Natural killer cell (primary cell): ENCODE measurements around the gene SLC6A3. TPM values are rescaled to one million over a fixed set of nuclear protein-coding genes. Genes with fewer than 3 reads are reported as not detected.

Source experiments
- ATAC-seq, 3 donors: fragments of 150-1000 bp in 2 of 3; fragments of 200-7000 bp in 1 of 3; cut with Tn5 transposase; 1 replicate in 1 of 3; 2 replicates in 2 of 3; pipeline ENCODE4 v1.10.0; 2021; ENCODE audit warnings: mild to moderate bottlenecking in 2 of 3, moderate library complexity in 2 of 3
- DNase-seq, 2 donors: peaks; one replicate each; pipeline versions ENCODE4 v3.0.0 to v3.0.0-alpha.2; 2013 to 2021; ENCODE audit warnings: mixed read lengths in 1 of 2
- H3K27ac ChIP-seq: one replicate; pipeline ENCODE4 v1.5.1; 2013; ENCODE audit warnings: mild to moderate bottlenecking, low read length
- H3K27me3 ChIP-seq: one replicate; pipeline ENCODE4 v1.6.1; 2013; ENCODE audit warnings: low read length; ENCODE audit not compliant: control insufficient read depth, insufficient read depth
- H3K36me3 ChIP-seq: one replicate; pipeline ENCODE4 v1.6.1; 2013; ENCODE audit warnings: low read length; ENCODE audit not compliant: control insufficient read depth, insufficient read depth
- H3K4me1 ChIP-seq: one replicate; pipeline ENCODE4 v1.6.1; 2013; ENCODE audit warnings: low read length; ENCODE audit not compliant: control insufficient read depth, insufficient read depth
- H3K4me3 ChIP-seq: one replicate; pipeline ENCODE4 v1.5.1; 2013; ENCODE audit warnings: low read length
- H3K9me3 ChIP-seq: one replicate; pipeline ENCODE4 v1.6.1; 2013; ENCODE audit warnings: low read length; ENCODE audit not compliant: control insufficient read depth, insufficient read depth
- H3K27ac Mint-ChIP-seq, 2 donors: one replicate each; pipeline ENCODE4 v1.8.0; 2022; ENCODE audit warnings: mild to moderate bottlenecking in 2 of 2, mixed read lengths in 2 of 2, moderate library complexity in 1 of 2
- H3K27me3 Mint-ChIP-seq, 2 donors: one replicate each; pipeline ENCODE4 v1.8.0; 2022; ENCODE audit warnings: low read depth in 2 of 2, mixed read lengths in 2 of 2
- H3K36me3 Mint-ChIP-seq: one replicate; pipeline ENCODE4 v1.8.0; 2022; ENCODE audit warnings: mixed read lengths
- H3K4me1 Mint-ChIP-seq, 2 donors: one replicate each; pipeline ENCODE4 v1.8.0; 2022; ENCODE audit warnings: mixed read lengths in 2 of 2
- H3K4me3 Mint-ChIP-seq: one replicate; pipeline ENCODE4 v1.8.0; 2022; ENCODE audit warnings: mild to moderate bottlenecking, moderate library complexity, mixed read lengths
- H3K9me3 Mint-ChIP-seq, 2 donors: one replicate each; pipeline ENCODE4 v1.8.0; 2022; ENCODE audit warnings: mixed read lengths in 2 of 2
- CTCF ChIP-seq: fragments of 200-600 bp; IDR thresholded peaks from one replicate; pipeline ENCODE4 v1.8.0; 2022; ENCODE audit warnings: antibody characterized with exemption
- WGBS: methylation state at CpG from one replicate; pipeline ENCODE4 v1.1.7; 2013; ENCODE audit warnings: missing lambda C conversion rate; ENCODE audit not compliant: insufficient coverage; 5-methylcytosine and 5-hydroxymethylcytosine counted together
- intact Hi-C: fragments of 100-400 bp; cut with micrococcal nuclease; formaldehyde crosslinking; loops from one replicate; pipeline ENCODE4 v1.14.2; 2022
- total RNA-seq, 4 donors: library from RNA; stranded (reverse); fragments of 120-200 nt in 1 of 4; gene quantifications; one replicate each; pipeline versions ENCODE4 v1.2.3 to v1.2.4, GENCODE V29; 2013 to 2022

The SLC6A3 gene
- total RNA-seq, 3 donors from 2014 or later (not counting 1 experiment from before 2014, with no cell fraction given) = not detected

- Histone ChIP-seq H3K27me3 (no peaks in the 10 kb centered on the region), H3K27ac (peak overlapping the region; percentile 91), H3K4me3 (peak overlapping the region; percentile 62), H3K36me3 (no peaks in the 10 kb centered on the region), H3K9me3 (no peaks in the 10 kb centered on the region), H3K4me1 (peaks cover 18% of the 10 kb centered on the region)
- Mint-ChIP-seq H3K9me3 (no peaks in the 10 kb centered on the region), H3K27ac (peak overlapping the region; percentile 96 to 97), H3K4me1 (peaks cover 23 to 31% of the 10 kb centered on the region in 2 donors), H3K36me3 (no peaks in the 10 kb centered on the region), H3K4me3 (peak overlapping the region; percentile 99), H3K27me3 (peaks cover 0 to 14% of the 10 kb centered on the region in 2 donors)
- WGBS = 1% methylated on average over 36 of the region's 36 CpGs
- TF ChIP-seq CTCF = no peak
- DNase-seq = peak; percentile 65 to 92
- intact Hi-C loops = loop anchor here (2.0 kb wide), 1 partner anchor 41 kb away; the partner anchor contains the start of gene CLPTM1L
- ATAC-seq = peak; percentile 73 to 81 (median 77)
Measured at GRCh38 chr5:1386274-1386717, 58.9 kb downstream of the SLC6A3 start.

- Mint-ChIP-seq H3K36me3 (no peaks in the 10 kb centered on the region), H3K4me1 (peaks cover 23 to 34% of the 10 kb centered on the region in 2 donors), H3K27me3 (peaks cover 0 to 14% of the 10 kb centered on the region in 2 donors), H3K9me3 (no peaks in the 10 kb centered on the region), H3K27ac (peak overlapping the region; percentile 96 to 97), H3K4me3 (peak overlapping the region; percentile 99)
- 12% methylated on average over 48 of the region's 48 CpGs for WGBS
- H3K9me3 ChIP-seq = no peaks in the 10 kb centered on the region
- no peaks in the 10 kb centered on the region for H3K27me3 ChIP-seq
- no peak for TF ChIP-seq CTCF
- H3K27ac ChIP-seq = peak overlapping the region; percentile 91
- intact Hi-C loops = loop anchor here (2.0 kb wide), 1 partner anchor 41 kb away; the partner anchor contains the start of gene CLPTM1L
- peaks cover 23% of the 10 kb centered on the region for H3K4me1 ChIP-seq
- H3K4me3 ChIP-seq = peak overlapping the region; percentile 62
- peak; percentile 81 to 86 for DNase-seq
- peak; percentile 85 to 92 (median 87) for ATAC-seq
- H3K36me3 ChIP-seq = no peaks in the 10 kb centered on the region
Measured at GRCh38 chr5:1385395-1386273, 59.6 kb downstream of the SLC6A3 start.

GRCh38 chr5:1384521-1384920 is 60.7 kb downstream of the SLC6A3 start:
- no peaks in the 10 kb centered on the region for H3K36me3 ChIP-seq
- peaks cover 32% of the 10 kb centered on the region for H3K4me1 ChIP-seq
- intact Hi-C loops = no loop called here
- Mint-ChIP-seq H3K27me3 (peaks cover 0 to 10% of the 10 kb centered on the region in 2 donors), H3K4me3 (no peak overlapping the region), H3K9me3 (no peaks in the 10 kb centered on the region), H3K4me1 (peaks cover 31 to 39% of the 10 kb centered on the region in 2 donors), H3K36me3 (no peaks in the 10 kb centered on the region), H3K27ac (no peak overlapping the region)
- H3K9me3 ChIP-seq = no peaks in the 10 kb centered on the region
- no peak overlapping the region for H3K27ac ChIP-seq
- 99% methylated on average over 9 of the region's 10 CpGs for WGBS
- H3K27me3 ChIP-seq = no peaks in the 10 kb centered on the region
- no peak for DNase-seq
- H3K4me3 ChIP-seq = no peak overlapping the region
- no peak for ATAC-seq
- no peak for TF ChIP-seq CTCF
